ENCODE data around the gene ZFP64.

Gene ZFP64

GRCh38 chr20:52129611-52130010 is 62.0 kb downstream of the ZFP64 start:
- no peaks in the 10 kb centered on the region for H4K20me1 ChIP-seq (ENCODE audit: insufficient read depth, low read length, poor library complexity, severe bottlenecking)
- H3K4me2 ChIP-seq (ENCODE audit: low read depth, low read length, poor library complexity, severe bottlenecking): no peak overlapping the region
- H3K9ac ChIP-seq (ENCODE audit: low read depth, low read length, poor library complexity, severe bottlenecking): no peak overlapping the region
- H3K36me3 ChIP-seq (ENCODE audit: insufficient read depth, low read length): no peaks in the 10 kb centered on the region
- no peaks in the 10 kb centered on the region for H3K4me1 ChIP-seq (ENCODE audit: insufficient read depth, low read length, poor library complexity, severe bottlenecking)
- no peak overlapping the region for H2AFZ ChIP-seq (ENCODE audit: low read length)
- H3K9me2 ChIP-seq (replicated peaks; ENCODE audit: low read depth, low read length): no peaks in the 10 kb centered on the region
- no peaks in the 10 kb centered on the region for H3K9me3 ChIP-seq (ENCODE audit: insufficient read depth, low read depth, low read length)
- no peak overlapping the region for H3K4me3 ChIP-seq (ENCODE audit: low read length, poor library complexity, severe bottlenecking)
- TF ChIP-seq EZH2phosphoT487 (IDR thresholded peaks at IDR 0.05; ENCODE audit: borderline replicate concordance): no peak
- no peak for TF ChIP-seq CTCF (conservative IDR thresholded peaks at IDR 0.05; ENCODE audit: low read length)
- no peaks in the 10 kb centered on the region for H3K79me2 ChIP-seq (ENCODE audit: insufficient read depth, low read length)
- H3F3A ChIP-seq (ENCODE audit: low read depth): no peaks in the 10 kb centered on the region
- no peaks in the 10 kb centered on the region for H3K27me3 ChIP-seq (ENCODE audit: insufficient read depth, low read length, poor library complexity, severe bottlenecking)

GRCh38 chr20:52127309-52127708 is 64.3 kb downstream of the ZFP64 start:
- Histone ChIP-seq H3K27me3 (ENCODE audit: insufficient read depth, low read length, poor library complexity, severe bottlenecking) (no peaks in the 10 kb centered on the region), H2AFZ (ENCODE audit: low read length) (no peak overlapping the region), H4K20me1 (ENCODE audit: insufficient read depth, low read length, poor library complexity, severe bottlenecking) (no peaks in the 10 kb centered on the region), H3K9me2 (replicated peaks; ENCODE audit: low read depth, low read length) (no peaks in the 10 kb centered on the region), H3K4me3 (ENCODE audit: low read length, poor library complexity, severe bottlenecking) (no peak overlapping the region), H3K9ac (ENCODE audit: low read depth, low read length, poor library complexity, severe bottlenecking) (no peak overlapping the region), H3K36me3 (ENCODE audit: insufficient read depth, low read length) (no peaks in the 10 kb centered on the region), H3K79me2 (ENCODE audit: insufficient read depth, low read length) (no peaks in the 10 kb centered on the region), H3K9me3 (ENCODE audit: insufficient read depth, low read depth, low read length) (no peaks in the 10 kb centered on the region), H3K4me1 (ENCODE audit: insufficient read depth, low read length, poor library complexity, severe bottlenecking) (no peaks in the 10 kb centered on the region), H3F3A (ENCODE audit: low read depth) (no peaks in the 10 kb centered on the region), H3K4me2 (ENCODE audit: low read depth, low read length, poor library complexity, severe bottlenecking) (no peak overlapping the region)
- TF ChIP-seq CTCF (conservative IDR thresholded peaks at IDR 0.05; ENCODE audit: low read length) (no peak), EZH2phosphoT487 (IDR thresholded peaks at IDR 0.05; ENCODE audit: borderline replicate concordance) (no peak)

- no peaks in the 10 kb centered on the region for H3K9me2 ChIP-seq (replicated peaks; ENCODE audit: low read depth, low read length)
- H3K79me2 ChIP-seq (ENCODE audit: insufficient read depth, low read length): no peaks in the 10 kb centered on the region
- H3K4me2 ChIP-seq (ENCODE audit: low read depth, low read length, poor library complexity, severe bottlenecking): no peak overlapping the region
- no peak overlapping the region for H2AFZ ChIP-seq (ENCODE audit: low read length)
- no peaks in the 10 kb centered on the region for H3K36me3 ChIP-seq (ENCODE audit: insufficient read depth, low read length)
- TF ChIP-seq CTCF (conservative IDR thresholded peaks at IDR 0.05; ENCODE audit: low read length): no peak
- TF ChIP-seq EZH2phosphoT487 (IDR thresholded peaks at IDR 0.05; ENCODE audit: borderline replicate concordance): no peak
- H3K4me3 ChIP-seq (ENCODE audit: low read length, poor library complexity, severe bottlenecking): no peak overlapping the region
- H3K9ac ChIP-seq (ENCODE audit: low read depth, low read length, poor library complexity, severe bottlenecking): no peak overlapping the region
- H3F3A ChIP-seq (ENCODE audit: low read depth): no peaks in the 10 kb centered on the region
- no peaks in the 10 kb centered on the region for H3K27me3 ChIP-seq (ENCODE audit: insufficient read depth, low read length, poor library complexity, severe bottlenecking)
- H3K9me3 ChIP-seq (ENCODE audit: insufficient read depth, low read depth, low read length): no peaks in the 10 kb centered on the region
- H4K20me1 ChIP-seq (ENCODE audit: insufficient read depth, low read length, poor library complexity, severe bottlenecking): no peaks in the 10 kb centered on the region
- H3K4me1 ChIP-seq (ENCODE audit: insufficient read depth, low read length, poor library complexity, severe bottlenecking): no peaks in the 10 kb centered on the region
These were observed 66.8 kb downstream of the ZFP64 start for GRCh38 chr20:52124821-52125220.
